GM19463 (cell line): ENCODE results near the gene RHBDD2.
"Not testable (repeated sequence)": the region's sequence is repeated elsewhere in the genome, so short reads cannot be mapped to it uniquely, and the experiment has no call there.

Source experiments
- ATAC-seq: cut with Tn5 transposase; IDR thresholded peaks from one replicate; pipeline ENCODE4 v1.9.1; 2021; ENCODE audit warnings: mild to moderate bottlenecking, moderate library complexity; ENCODE audit not compliant: unreplicated experiment

Gene RHBDD2

GRCh38 chr7:75866114-75866488 lies 12.7 kb upstream of the RHBDD2 start:
- no peak for ATAC-seq

DNA sequence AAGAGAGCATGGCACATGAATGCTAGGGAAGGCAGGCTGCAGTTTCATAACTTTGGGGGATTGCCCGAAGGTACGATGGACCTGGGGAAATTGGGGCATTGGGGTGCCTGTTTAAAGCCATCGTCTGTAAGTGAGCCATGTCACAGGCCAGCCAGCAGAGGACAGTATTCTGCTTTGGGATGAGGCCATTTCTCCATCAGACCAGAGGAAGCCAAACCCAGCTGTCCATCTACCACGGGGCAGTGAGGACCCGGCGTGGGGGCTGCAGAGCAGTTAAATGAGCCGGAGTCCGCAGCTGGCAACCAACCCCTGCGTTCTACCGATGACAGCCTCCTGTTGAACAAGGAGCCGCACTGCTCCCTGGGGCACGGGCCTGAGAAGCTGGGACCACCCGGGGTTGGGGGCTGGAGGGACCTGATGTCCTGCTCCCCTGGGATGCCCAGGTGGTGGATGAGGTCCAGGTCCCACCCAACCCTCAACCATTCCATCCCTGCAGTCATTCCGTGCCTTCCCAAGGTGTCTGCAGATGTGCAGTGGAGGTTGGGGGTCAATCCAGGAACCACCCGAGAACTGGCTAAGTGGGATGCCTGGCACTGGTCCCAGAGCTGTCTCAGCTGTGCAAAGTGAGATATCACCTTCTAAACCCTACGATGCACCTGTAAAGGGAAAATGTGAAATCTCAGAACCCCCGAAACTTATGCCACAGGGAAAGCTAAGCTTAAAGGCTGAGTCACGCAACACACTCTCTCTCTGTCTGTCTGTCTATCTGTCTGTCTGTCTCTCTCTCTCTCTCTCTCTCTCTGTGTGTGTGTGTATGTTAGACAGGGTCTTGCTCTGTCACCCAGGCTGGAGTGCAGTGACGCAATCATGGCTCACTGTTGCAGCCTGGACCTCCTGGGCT lies 12.1 kb upstream of the RHBDD2 start:
- ATAC-seq, result peak; percentile 45

- no peak for ATAC-seq
Measured at GRCh38 chr7:75867390-75867717, 11.5 kb upstream of the RHBDD2 start.

DNA sequence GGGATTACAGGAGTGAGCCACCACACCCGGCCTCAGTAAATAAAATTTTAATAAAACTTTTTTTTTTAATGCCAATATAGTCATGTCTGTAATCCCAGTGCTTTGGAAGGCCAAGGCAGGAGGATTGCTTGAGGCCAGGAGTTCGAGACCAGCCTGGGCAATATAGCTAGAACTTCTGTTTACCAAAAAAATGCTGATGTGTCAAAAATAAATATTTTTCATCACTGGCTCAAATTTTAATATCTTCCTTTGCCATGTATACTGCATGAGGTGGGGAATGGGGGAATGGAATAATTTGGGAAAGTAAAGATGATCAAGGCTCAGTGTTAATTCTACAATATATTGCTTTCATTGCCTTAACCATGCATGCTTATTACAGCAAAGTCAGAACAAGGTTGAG lies 10.7 kb upstream of the RHBDD2 start:
- no peak for ATAC-seq

DNA sequence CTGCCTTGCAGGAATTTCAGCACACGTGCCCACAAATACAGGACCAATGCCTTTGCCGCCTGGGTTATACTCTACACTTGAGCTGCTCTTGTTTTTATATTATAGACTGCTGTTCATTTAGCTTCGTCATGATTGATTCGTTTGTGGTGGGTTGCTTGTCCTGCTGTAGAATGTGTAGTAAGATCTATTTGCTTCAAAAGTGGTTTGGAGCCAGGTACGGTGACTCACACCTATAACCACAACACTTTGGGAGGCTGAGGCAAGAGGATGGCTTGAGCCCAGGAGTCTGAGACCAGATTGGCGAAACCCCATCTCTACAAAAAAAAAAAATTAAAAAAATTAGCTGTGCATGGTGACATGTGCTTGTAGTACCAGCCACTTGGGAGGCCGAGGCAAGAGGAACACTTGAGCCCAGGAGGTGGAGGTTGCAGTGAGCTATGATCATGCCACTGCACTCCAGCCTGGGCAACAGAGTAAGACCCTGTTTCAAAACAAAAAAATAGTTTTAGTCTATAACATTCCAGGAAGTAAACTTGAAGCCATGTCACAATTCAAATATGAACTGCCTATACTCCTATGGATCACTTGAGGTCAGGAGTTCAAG lies 9.0 kb upstream of the RHBDD2 start:
- no peak for ATAC-seq

GRCh38 chr7:75870557-75871161 lies 8.2 kb upstream of the RHBDD2 start:
- no peak for ATAC-seq

DNA sequence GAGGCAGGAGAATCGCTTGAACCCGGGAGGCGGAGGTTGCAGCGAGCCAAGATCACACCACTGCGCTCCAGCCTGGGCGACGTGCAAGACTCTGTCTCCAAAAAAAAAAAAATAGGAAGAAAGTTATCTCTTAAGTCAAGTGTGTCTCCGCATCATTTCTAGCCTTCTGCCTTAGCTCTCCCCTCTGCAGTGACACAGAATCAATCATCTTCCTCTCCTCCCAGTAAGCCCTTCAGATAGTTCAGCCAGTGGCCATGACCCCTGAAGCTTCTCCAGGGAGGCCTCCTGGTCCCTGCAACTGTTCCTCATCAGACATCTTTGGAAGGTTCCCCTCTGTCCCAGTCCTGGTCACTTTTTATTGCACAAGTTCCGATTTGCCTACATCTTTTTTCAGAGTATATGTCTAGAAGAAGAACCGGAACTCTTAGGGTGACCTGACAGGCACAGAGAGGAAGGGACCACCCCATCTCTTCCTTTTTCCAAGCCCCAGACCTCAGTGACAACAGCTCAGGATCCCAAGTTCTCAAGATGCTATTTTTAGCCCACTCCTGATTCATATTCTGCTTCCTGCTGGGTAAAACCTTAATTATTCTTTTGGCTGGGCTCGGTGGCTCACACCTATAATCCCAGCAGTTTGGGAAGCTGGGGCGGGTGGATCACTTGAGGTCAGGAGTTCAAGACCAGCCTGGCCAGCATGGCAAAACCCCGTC lies 6.6 kb upstream of the RHBDD2 start:
- no peak for ATAC-seq

DNA sequence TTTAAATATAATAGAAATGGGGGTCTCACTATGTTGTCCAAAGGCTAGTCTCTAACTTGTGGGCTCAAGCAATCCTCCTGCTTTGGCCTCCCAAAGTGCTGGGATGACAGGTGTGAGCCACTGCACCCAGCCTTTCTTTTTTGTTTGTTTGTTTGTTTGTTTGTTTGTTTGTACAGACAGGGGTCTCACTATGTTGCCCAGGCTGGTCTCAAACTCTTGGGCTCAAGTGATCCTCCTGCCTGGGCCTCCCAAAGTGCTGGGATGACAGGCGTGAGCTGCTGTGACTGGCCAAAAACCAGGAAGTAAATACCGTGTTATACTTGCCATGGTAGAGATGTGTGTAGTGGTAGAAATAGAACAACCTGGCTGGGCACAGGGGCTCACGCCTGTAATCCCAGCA lies 4.7 kb upstream of the RHBDD2 start:
- ATAC-seq, result not testable (repeated sequence)

DNA sequence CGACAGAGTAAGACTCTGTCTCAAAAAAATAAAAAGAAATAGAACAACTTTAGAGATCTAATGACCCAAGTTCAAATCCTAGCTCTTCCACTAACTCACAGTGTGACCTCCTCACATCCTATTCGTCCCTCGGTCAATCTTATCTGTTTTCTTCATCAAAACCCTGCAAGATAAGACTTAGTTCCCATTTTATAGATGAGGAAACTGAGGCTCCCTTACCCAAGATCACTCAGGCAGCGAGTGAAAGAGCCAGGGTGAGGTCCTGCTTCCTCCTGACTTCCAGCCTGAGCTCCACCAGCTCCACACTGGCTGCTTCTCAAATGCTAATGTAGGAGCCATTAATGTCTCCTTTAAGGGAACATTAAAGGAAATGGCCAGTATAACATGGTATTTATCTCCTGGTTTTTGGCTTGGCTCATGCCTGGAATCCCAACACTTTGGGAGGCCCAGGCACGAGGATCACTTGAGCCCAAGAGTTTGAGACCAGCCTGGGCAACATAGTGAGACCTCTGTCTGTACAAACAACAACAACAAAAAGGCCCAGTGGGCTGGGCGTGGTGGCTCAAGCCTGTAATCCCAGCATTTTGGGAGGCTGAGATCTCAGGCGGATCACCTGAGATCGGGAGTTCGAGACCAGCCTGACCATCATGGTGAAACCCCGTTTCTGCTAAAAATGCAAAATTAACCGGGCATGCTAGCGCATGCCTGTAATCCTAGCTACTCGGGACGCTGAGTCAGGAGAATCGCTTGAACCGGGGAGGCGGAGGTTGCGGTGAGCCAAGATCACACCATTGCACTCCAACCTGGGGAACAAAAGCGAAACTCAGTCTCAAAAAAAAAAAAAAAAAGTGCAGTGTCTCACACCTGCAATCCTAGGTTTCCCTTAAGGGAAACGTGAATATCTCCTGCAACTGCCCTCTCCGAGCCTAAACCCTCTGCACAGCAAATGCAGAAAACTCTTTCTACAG lies 3.4 kb upstream of the RHBDD2 start:
- no peak for ATAC-seq

DNA sequence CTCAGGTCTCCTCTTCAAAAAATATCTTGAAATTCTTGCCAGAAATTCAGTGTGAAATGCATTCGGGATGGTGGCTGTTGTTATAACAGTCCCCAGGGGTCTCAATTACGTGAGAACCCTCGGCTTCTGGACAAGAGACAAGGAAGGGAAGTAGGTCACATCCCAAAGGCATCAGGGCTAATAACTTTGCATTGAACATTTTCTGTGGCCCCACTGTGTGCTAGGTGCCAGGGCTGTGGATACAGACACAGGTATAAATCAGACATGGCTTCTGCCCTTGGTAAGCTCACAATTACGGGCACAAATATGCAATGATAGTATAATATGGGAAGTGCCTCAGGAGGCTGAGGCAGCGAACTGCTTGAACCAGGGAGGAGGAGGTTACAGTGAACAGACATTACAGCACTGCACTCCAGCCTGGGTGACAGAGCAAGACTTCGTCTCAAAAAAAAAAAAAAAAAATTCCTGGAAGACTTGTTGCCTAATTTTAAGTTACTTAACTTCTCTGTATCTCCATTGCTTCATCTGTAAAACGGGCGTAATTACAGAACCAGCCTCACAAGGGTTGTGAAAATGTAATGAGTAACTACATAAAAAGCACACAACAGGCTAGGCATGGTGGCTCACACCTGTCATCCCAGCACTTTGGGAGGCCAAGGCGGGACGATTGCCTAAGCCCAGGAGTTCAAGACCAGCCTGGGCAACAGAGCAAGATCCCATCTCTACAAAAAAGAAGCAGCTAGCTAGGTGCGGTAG lies 2.5 kb upstream of the RHBDD2 start:
- ATAC-seq, result no peak

DNA sequence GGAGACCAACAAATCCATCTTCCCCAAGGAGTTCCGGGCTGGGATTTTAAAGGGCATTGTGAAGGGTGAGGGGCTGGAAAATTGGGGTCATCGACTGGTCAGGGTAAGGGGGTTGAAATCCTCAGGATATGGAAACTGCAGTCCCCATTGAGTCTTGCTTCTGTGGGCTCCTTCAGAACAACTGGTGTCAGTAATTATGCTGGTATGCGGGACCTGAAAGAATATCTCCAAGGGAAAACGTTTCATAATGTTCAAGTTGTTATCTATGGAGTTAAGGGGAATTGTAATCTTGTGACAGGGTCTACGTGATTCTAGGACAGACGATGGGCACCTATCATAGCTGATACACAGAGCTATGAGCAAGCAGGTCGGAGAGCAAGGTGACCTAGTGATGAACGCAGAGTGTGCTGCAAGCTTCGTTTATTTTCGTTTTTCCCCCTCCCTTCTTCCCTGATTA lies 494 bp upstream of the RHBDD2 start:
- ATAC-seq, result peak; percentile 38

DNA sequence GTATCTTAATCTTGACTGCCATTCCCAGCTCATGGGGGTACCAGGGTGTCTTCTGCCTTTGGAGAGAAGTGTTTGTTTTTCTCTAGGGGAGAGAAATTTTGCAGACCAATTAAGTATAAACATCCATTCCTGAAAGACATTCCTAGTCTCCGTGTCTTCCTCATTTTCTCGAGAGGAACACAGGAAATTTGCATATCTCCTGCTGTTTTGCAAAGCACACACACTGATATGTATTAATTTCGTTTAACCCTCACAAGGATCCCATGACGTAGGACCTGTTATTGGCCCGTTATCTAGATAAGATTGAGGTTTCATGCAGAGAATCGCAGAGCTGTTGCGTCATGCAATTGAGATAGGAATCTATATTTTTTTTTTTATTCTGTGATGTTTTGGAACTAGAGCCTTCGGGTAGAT lies 944 bp downstream of the RHBDD2 start:
- no peak for ATAC-seq

- no peak for ATAC-seq
Measured at GRCh38 chr7:75880242-75880641, 1.4 kb downstream of the RHBDD2 start.

- no peak for ATAC-seq
Measured at GRCh38 chr7:75881436-75882095, 2.7 kb downstream of the RHBDD2 start.

- not testable (repeated sequence) for ATAC-seq
Measured at GRCh38 chr7:75883265-75883824, 4.5 kb downstream of the RHBDD2 start.

DNA sequence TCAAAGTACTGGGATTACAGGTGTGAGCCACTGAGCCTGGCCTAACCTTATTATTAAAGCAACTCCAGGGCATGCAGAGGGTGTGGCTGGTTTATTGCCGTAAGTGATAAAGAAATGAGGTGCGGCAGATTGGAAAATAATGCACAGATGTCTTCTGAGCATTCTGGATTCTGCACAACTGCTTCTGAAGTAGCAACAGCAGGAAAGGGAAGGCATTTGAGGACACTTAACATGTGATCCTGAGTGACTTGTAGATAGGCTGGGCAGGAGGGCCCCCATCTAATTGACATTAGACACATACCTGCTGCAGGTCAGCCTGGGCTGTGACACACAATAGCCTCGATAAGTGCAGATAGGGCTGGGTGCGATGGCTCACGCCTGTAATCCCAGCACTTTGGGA lies 5.6 kb downstream of the RHBDD2 start:
- no peak for ATAC-seq

- no peak for ATAC-seq
Measured at GRCh38 chr7:75885036-75885435, 6.2 kb downstream of the RHBDD2 start.

DNA sequence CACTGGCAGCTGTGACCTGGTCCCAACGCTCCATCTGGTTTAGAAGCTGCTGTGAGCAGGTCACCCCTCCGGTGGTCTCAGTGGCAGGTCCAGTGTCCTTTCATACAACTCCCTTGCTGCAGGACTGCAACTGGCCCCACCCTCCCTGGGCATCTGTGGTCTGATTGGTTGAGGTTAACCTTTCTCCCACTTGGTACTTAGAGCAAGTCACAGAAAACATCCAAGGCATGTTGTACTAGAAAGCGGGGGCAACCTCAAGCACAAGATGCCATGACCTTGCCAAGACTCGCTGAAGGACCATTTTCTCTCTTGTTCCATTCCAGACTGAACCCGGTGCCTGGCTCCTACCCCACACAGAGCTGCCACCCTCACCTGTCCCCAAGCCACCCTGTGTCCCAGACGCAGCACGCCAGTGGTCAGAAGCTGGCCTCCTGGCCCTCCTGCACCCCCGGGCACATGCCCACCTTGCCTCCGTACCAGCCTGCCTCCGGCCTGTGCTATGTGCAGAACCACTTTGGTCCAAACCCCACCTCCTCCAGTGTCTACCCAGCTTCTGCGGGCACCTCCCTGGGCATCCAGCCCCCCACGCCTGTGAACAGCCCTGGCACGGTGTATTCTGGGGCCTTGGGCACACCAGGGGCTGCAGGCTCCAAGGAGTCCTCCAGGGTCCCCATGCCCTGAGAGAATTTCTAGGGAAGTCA lies 9.0 kb downstream of the RHBDD2 start:
- ATAC-seq, result no peak
